NCI-H2227 (cell line): ENCODE data around the gene KIF18B.
A peak's percentile ranks its signal among the peaks of the same experiment; 100 is the strongest.

Experiments used
- DNase-seq: peaks from one replicate; lab custom pipeline; 2025; ENCODE audit not compliant: unreplicated experiment; lab: John Stamatoyannopoulos, UW

Gene KIF18B

DNA sequence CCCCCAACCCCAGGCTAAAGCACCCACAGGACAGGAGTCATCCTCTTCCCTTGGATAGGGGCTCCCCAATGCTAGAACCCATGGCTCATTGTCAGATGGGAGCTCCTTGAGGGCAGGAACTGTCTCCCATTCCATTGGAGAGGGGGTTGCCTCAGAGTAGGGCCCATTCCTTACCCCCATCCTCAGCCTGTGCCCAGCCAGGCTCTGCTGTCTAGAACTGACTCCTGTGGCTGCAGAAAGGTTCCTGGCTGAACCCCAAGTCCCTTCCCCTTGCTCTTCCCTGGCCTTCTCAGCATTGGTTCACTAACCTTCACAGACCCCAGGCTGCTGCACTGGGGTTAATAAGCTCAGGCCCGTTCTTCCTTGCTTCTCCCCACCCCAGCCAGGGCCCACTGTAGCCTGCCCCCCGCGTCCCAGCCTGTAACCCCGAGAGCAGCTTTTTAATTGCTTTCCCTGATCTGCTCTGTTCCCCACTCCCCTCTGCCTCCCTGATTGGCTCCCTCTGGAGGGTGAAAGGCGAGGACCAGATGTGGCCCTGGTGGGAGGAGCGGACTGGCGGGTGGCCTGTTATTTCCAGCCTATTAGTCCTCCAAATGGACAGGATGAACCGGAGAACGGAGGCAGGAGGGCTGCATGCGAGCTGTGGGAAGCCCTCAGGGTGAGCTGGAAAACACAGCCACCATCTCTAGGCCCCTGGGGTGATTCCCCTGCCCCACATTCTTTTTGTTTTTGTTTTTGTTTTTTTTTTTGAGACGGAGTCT lies 26.3 kb downstream of the KIF18B start:
- peak; percentile 72 for DNase-seq

DNA sequence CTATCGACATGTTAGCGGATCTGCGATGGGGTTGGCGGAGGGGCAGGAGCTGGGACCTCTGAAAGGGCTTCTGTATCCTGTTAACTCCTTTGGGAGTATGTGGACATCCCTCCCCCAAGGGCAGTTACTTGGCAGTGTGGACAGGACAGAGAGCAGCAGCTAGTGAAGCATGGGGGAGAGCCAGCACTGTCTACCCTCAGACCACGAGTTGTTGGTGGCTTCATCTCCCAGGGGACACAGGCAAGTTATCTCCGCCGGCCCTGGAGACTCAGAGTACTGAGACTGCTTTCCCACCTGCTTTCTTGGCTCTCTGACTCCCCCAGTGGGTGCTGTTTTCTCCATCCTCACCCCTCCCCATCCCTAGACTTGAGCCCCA lies 27.0 kb downstream of the KIF18B start:
- DNase-seq = no peak

DNA sequence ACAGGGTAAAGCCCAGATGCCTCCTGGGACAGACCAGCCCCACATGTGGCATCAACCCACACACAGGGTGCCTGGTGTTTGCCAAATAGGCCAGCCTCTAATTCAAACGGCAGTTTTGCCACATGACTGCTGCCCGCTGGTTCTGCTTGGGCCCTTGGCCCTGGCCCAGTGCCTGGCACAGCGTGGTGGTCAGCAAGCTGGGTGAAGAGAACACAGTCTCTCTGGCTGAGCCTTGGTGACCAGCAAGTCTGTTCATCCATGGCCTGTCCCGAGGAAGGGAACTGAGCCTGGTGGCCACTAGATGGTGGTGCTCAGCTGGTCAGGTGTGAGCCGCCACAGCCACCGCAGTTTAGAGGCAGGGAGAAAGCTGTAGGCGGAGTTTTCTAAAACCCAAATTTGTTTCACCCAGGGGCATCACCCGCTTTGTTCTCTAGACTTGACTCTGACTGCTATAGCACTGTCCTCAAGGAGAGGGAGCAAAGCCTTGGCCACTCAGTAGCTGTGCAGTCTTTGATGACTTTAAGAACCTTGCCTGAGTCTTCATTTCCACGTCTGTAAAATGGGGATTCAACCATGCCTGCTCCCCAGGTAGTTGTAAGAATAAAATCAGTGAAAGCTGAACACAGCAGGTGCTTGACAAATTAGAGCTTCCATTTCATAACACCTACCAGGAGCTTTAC lies 27.5 kb downstream of the KIF18B start:
- peak; percentile 80 for DNase-seq

DNA sequence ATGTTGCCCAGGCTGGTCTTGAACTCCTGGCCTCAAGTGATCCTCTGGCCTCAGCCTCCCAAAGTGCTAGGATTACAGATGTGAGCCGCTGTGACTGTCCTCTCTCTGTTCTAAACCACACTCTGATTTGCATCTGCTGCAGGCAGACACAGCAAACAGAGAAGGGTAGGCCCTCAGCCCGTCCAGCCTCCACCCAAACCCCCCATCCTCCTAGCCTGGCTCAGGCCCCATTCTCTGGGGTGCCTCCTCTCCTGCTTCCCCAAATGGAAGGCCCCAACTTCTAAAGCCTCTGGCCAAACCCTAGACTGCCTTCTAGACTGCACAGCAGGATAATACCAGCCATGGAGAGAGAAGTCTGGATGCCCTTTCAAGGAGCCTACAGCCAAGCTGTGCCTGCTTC lies 28.2 kb downstream of the KIF18B start:
- no peak for DNase-seq

DNA sequence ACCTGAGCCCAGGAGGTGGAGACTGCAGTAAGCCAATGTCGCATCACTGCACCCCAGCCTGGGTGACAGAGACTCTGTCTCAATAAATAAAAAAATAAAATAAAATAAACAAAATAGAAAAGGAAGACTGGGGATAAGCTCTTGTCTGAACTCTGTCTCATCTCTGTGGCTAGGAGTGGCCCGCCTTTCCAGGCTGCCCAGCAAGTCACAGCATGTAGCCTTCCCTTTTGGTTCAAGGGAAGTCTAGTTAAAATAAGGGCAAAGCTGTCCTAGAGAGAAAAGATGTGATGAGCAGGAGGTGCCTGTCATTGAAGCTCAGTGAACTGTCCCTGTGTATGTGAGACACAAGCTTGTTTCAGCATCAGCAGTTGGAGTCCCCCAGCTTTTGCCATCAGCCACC lies 29.6 kb downstream of the KIF18B start:
- DNase-seq = no peak

DNA sequence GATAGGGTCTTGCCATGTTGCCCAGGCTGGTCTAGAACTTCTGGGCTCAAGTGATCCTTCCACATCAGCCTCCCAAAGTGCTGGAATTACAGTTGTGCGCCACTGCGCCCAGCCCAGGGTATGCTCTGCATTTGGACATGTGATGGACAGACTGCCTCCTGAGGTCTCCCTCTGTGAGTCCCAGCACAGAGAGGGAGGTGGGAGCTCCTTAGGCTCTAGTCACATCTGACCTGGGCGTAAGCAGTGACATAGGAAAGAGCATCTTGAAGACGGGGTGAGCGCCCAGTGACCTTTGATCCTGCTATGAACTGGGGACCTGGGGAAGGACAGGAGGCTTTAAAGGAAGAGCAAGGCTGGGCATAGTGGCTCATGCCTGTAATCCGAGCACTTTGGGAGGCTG lies 30.1 kb downstream of the KIF18B start:
- DNase-seq = no peak

DNA sequence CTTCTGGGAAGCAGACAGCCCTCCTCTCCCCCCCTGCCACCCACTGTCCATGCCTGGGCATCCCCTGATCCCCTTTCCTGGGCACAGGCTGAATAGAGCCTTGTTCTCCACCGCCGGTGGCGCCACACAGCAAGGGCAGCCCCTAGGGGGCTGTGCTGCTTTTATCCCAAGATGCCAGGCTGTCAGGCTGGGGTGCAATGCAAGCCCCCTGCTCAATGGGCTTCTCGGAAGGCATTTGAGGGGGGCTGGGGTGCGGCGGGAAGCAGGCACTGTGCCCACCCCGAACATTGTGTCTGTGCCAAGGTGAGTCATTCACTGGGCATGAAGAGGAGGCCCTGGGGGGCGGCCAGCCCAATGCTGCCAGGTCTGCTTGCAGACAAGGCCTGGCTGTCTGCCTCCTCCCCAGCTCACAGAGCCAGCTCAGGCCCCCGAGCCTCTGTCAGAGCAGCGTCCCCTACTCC lies 30.8 kb downstream of the KIF18B start:
- DNase-seq = no peak

DNA sequence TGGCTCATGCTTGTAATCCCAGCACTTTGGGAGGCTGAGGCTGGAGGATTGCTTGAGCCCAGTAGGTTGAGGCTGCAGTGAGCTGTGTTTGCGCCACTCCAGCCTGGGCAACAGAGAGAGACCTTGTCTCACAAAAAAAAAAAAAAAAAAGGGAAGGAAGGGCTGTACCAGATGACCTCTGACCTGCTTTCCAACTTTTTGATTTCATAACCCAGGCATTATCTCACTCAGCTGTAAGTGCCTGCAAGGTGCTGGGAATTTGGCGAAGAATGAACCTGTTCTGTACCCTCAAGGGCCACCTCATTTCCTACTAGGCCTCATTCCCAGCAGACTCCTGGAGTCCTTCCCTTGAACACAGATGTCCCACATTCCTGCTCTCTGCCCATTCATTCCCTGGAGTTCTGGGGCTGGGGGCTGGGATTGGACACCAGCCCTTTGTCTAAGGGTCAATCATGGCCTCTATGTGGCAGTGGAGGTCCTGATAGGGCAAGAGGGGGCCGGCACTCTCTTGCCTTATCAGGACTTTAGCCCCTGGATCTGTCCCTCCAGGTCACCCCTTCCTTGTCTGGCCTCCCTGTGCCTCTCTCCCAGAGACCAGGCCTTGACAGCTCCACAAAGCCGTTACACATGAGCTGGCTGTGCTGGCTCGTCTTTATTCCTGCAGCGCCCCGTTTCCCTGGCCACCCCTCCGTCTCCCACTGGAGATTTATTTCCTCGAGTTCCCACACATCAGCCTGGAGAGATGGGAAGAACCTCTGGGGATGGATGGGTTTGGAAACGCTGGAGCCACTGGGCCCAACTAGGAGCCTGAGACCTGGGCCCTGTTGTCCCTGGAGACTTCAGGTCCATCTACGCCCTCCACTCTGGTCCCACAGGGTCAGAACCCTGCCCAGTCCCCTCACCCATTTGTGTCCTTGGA lies 31.5 kb downstream of the KIF18B start:
- no peak for DNase-seq

DNA sequence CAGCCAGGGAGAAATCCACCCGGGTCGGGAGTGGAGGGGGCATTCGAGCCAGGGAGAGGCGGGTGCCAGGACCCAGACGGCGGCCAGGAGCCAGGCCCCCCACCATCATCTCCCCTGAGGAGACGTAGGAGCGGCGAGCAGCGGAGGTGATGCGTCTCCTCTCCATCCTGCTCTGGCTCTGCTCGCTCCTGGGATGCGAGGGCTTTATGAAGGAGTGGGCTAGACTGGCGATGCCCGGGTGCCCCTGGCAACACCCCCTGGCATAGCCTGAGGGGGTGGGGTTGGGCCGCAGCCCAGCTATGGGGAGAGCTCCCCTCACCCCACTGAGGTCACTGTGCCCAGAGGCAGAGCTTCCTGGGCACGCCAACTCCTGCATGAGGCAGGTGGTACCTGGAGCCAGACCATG lies 32.2 kb downstream of the KIF18B start, which contains the start of gene GFAP:
Gene GFAP (minus strand): TSS at position 180 of the 406 bp plus-strand sequence. CDS start 14 bp downstream, at position 166.
- no peak for DNase-seq

DNA sequence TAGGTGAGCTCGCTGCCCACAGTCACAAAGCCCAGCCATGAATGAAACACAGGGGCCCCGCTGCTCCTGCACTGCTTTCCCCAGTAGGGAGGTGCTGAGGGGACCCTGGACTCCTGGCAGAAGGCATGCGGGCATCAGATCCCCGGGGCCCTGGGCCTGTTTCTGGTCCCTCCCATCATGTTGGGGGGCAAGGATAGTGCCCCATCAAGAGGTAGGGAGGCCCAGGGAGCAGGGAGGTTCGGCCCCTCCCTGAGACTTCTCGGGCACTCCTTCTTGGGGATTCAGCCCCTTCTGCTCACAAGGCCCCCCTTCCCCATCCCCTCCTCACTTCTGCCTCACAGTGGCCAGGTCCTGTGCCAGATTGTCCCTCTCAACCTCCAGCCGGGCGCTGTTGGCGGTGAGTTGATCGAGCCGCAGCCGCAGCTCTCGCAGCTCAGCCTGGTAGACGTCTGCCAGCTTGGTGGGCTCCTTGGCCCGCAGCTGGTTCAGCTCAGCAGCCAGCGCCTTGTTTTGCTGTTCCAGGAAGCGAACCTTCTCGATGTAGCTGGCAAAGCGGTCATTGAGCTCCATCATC lies 32.8 kb downstream of the KIF18B start:
- no peak for DNase-seq

DNA sequence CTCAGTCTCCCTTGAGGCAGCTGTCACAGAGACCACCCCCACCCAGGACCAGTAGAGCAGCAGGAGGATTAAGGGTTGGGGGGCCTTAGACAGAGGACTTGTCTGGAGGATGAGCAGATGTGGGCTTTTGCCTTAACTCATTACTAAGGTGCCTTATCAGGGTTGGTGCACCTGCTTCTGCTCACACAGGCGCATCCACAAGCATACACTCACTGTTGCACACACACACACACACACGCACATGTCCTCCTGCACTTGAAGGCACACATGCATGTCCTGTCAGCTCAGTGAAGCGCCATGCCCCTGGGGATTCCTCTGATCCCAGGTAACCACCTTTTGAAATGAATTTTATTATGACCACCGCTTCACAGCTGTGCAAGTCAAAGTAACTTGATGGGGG lies 33.4 kb downstream of the KIF18B start:
- DNase-seq = peak; percentile 26

DNA sequence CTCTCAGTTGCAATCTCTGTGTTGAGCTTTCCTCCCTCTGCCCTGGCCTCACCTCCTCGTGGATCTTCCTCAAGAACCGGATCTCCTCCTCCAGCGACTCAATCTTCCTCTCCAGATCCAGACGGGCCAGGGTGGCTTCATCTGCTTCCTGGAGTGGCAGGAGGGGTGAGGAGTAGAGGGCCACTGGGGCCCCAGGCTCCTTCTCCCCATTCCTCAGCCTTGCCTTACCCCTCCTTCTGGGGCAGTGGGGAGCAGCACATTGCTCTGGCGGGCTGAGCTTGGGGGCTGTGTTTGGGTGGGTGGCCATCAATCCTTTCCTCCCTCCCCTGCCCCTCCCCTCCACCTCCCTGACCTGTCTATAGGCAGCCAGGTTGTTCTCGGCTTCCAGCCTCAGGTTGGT lies 33.9 kb downstream of the KIF18B start:
- no peak for DNase-seq

DNA sequence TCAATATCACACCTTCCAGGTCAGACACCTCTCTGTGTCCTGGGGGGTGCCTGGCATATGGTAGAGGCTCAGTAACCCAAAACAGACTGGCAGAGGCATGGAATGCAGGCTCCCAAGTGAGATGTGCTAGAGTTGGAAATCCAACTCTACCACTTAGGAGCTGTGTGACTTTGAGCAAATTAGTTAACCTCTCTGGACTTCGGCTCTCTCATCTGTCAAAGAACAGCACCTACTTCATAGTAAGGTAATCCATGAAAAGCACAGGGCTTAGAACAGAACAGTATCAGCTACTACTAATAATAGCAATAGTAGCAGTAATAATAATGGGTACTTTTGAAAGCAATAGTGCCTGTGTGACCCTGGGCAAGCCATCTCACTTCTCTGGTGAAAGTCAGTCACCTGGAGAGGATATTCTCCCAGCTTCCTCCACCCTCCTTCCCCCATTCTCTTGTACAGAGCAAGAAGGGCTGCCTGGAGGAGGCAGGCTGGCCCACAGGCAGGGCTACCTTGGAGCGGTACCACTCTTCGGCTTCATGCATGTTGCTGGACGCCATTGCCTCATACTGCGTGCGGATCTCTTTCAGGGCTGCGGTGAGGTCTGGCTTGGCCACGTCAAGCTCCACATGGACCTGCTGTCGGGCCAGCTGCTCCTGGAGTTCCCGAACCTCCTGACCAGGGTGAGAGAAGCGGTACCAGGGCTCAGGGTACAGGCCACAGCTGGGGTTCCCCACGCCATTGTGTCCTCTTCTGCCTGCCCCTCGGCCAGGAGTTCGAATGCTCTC lies 34.6 kb downstream of the KIF18B start:
- DNase-seq = no peak

DNA sequence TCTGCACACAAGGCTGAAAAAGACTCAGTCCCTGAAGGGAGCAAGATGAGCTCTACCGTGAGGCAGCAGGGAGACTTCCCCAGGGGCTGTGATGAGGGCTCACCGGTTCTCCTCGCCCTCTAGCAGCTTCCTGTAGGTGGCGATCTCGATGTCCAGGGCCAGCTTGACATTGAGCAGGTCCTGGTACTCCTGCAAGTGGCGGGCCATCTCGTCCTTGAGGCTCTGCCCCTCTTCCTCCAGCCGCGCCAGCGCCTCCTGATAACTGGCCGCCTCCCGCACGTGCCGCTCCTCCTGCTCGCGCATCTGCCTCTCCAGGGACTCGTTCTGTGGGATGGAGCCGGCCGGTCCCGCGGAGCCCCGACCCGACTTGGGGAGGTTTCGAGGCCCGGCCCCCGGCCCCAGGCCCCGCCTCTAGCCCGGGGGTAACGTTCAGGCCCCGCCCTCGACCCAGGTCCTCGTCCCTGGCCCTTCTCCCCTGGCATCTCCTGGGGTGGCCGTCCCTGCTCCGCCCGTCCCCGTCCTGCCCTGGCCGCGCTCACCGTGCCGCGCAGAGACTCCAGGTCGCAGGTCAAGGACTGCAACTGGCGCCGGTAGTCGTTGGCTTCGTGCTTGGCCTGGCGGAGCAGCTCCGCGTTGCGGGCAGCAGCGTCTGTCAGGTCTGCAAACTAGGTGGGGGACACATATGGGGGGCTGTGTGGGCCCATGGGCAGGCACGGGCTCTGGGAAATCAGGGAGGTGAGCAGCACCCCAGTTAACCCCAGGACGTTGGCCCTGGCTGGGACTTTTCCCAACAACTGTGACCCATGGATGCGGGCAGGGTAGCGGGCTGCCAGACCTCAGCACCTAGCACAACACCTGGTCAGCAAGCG lies 36.2 kb downstream of the KIF18B start:
- peak; percentile 22 for DNase-seq

DNA sequence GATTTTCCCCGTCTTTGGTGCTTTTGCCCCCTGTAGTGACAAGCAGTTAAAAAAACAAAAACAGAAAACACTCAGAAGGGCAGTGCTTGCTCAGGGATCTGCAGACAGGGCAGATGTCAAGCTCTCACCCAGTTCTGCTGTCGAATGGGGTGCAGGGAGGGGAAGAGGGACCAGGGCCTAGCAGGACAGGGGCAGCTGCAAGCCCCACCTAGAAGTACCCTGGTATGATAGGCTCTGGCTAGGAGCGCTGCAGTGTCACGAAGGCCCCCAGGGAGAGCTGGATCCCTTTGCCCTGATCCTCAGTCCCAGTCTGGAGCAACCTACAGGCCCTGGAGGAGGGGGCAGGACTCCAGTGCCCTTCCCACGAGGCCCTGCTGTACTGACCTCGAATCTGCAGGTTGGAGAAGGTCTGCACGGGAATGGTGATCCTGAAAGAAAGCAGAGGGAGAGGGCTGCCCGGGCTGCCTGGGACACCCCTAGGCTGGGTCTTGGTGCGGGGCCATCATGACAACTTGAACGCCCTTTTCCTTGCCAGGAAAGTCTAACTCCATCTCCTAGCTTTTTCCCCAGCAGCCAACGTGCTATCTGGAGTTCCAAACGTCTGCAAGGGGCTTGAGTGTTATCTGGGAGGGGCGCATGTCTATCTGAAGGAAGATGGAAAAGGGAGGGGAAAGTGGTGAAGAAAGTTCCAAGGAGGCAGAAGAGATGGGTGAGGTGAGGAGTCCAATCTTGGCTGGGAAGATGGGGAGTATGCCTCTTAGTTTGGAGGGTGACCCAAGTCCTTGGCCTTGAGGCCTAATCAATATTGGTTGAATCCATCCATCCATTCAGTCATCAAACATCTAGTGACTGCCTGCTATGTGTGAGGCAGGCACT lies 37.1 kb downstream of the KIF18B start:
- DNase-seq = no peak

DNA sequence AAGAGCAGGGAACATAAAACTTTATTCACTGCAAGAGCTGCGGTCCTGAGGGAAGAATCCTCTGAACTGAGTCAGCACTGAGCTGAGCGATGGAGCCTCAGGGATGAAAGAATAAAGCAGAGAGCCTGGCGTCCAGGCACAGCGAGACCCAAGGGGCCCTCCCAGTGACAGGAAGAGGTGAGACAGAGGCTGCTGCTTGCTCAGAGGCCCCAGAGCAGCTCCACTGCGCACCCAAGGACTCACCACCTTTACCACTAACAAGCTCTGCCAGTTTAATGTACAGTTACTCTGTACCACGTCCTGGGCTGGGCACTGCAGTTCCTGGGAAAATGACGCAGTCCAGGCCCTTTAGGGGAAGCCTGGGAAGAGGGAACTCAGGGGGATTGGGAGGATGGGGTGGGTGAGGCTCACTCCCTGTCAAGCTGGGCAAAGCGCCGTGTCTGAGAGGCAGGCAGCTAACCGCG lies 37.9 kb downstream of the KIF18B start:
- no peak for DNase-seq

DNA sequence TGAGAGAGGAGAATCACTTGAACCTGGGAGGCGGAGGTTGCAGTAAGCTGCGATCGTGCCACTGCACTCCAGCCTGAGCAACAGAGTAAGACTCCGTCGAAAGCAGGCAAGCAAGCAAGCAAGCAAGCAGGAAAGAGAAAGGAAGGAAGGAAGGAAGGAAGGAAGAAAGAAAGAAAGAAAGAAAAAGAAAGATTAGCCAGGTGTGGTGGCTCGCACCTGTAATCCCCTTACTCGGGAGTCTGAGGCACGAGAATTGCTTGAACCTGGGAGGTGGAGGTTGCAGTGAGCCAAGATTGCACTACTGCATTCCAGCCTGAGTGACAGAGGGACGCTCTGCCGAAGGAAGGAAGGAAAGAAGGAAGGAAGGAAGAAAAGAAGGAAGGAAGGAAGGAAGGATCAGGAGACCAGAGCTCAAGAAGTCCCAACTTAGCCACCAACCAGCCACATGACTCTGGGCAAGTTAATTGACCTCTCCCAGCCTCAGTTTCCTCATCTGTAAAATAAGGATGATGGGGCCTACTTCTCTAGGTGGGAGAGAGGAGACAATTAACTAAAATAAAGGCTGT lies 38.7 kb downstream of the KIF18B start:
- DNase-seq = no peak
